Lower leg skin (tissue), 4 donors: Measurements from ENCODE around the gene TBX18. TPM values are rescaled to one million over a fixed set of nuclear protein-coding genes. Genes with fewer than 3 reads are reported as not detected.

Source experiments
- DNase-seq, 2 donors: peaks; one replicate each; pipeline ENCODE4 v3.0.0-alpha.2; 2019; ENCODE audit warnings: low spot score in 2 of 2
- H3K4me3 ChIP-seq: fragments of 200-600 bp; sonication (generic); 2 replicates; pipeline ENCODE4 v1.5.1; 2017; ENCODE audit warnings: mild to moderate bottlenecking, low read depth; ENCODE audit not compliant: poor library complexity, severe bottlenecking
- POLR2A ChIP-seq, 2 donors: fragments of 450-650 bp; IDR thresholded peaks; one replicate each; pipeline ENCODE4 v1.6.1; 2016 to 2017; ENCODE audit warnings: antibody characterized with exemption in 2 of 2, mild to moderate bottlenecking in 1 of 2, moderate library complexity in 1 of 2
- WGBS, 2 donors: methylation state at CpG; one replicate each; pipeline ENCODE4 v1.1.5; 2018; 5-methylcytosine and 5-hydroxymethylcytosine counted together
- intact Hi-C: fragments of 100-400 bp; cut with DNase I; formaldehyde crosslinking; loops from one replicate; pipeline ENCODE4 v1.15.0; 2023; ENCODE audit warnings: low total_unique reads
- total RNA-seq, 4 donors: library from RNA; depleted of rRNA; stranded (reverse); fragments of >200 nt; gene quantifications; one replicate each; pipeline ENCODE4 v1.1.0, GENCODE V29; 2016
- TF ChIP-seq, protein P1 (sequence below), 3 donors: fragments of 450-650 bp; IDR thresholded peaks; one replicate each; pipeline ENCODE4 v1.5.1; 2016; ENCODE audit warnings: antibody characterized with exemption in 3 of 3, mild to moderate bottlenecking in 3 of 3, moderate library complexity in 2 of 3

The TBX18 gene
- total RNA-seq, 4 donors from 2014 or later, result 1.1 to 8.6 (median 4.2) TPM

GRCh38 chr6:84753173-84753572, 11.2 kb downstream of the TBX18 start:
- 39 to 53% methylated on average over 1 of the region's 1 CpG for WGBS, 2 donors
- no peak for DNase-seq
- intact Hi-C loops, result no loop called here
- no peak overlapping the region for H3K4me3 ChIP-seq
- TF ChIP-seq POLR2A (IDR thresholded peaks at IDR 0.05), result no peak
- TF ChIP-seq, protein P1, sequence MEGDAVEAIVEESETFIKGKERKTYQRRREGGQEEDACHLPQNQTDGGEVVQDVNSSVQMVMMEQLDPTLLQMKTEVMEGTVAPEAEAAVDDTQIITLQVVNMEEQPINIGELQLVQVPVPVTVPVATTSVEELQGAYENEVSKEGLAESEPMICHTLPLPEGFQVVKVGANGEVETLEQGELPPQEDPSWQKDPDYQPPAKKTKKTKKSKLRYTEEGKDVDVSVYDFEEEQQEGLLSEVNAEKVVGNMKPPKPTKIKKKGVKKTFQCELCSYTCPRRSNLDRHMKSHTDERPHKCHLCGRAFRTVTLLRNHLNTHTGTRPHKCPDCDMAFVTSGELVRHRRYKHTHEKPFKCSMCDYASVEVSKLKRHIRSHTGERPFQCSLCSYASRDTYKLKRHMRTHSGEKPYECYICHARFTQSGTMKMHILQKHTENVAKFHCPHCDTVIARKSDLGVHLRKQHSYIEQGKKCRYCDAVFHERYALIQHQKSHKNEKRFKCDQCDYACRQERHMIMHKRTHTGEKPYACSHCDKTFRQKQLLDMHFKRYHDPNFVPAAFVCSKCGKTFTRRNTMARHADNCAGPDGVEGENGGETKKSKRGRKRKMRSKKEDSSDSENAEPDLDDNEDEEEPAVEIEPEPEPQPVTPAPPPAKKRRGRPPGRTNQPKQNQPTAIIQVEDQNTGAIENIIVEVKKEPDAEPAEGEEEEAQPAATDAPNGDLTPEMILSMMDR (IDR thresholded peaks at IDR 0.05), result no peak

DNA sequence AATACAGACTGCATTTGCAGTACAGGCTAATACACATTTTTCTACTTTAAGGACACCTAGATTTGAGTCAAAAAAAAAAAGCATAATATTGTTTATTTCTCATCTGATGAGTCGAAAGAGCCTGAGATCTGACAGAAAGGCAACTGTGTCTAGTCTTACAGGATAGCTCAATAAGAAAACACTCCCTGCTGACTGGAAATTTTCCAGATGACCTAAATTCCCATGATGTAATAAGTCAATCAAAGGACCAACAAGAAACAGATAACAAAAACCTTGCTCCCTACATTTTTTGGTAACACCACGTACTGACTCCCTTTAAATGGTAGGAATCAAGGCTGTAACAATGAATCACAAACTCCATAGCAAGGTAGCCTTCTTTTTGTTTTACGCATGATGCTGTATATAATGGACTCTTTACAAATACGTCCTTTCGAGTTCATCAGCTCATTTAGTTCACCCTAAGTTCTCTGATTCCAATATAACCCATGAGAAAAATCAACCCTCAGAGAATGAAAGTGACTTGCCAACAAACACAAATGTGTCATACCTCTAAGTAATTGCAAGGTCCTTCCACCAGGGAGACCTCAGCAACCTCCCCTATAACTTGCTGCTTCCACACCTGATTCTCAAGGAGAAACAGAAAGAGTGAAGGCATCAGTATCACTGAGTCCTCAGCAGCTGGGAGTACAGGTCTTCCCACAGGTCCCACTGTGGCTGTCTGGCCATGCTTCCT, 12.1 kb downstream of the TBX18 start:
- 74 to 76% methylated on average over 5 of the region's 5 CpGs for WGBS, 2 donors
- TF ChIP-seq, protein P1 (IDR thresholded peaks at IDR 0.05), result no peak
- no peak for TF ChIP-seq POLR2A (IDR thresholded peaks at IDR 0.05)
- intact Hi-C loops, result no loop called here
- DNase-seq, result no peak
- H3K4me3 ChIP-seq, result no peak overlapping the region

GRCh38 chr6:84749181-84749580, 15.2 kb downstream of the TBX18 start:
- intact Hi-C loops, result no loop called here
- DNase-seq, result no peak
- TF ChIP-seq POLR2A (IDR thresholded peaks at IDR 0.05), result no peak
- H3K4me3 ChIP-seq, result no peak overlapping the region

- intact Hi-C loops, result no loop called here
- WGBS, 2 donors, result 40 to 41% methylated on average over 2 of the region's 2 CpGs
- no peak for TF ChIP-seq POLR2A (IDR thresholded peaks at IDR 0.05)
- TF ChIP-seq, protein P1 (IDR thresholded peaks at IDR 0.05), result no peak
- no peak for DNase-seq
- no peak overlapping the region for H3K4me3 ChIP-seq
Observed at GRCh38 chr6:84748376-84748775, 16.0 kb downstream of the TBX18 start.

GRCh38 chr6:84743616-84744015, 20.8 kb downstream of the TBX18 start:
- 58% methylated on average over 4 of the region's 4 CpGs for WGBS, 2 donors
- intact Hi-C loops, result no loop called here
- no peak overlapping the region for H3K4me3 ChIP-seq
- no peak for TF ChIP-seq POLR2A (IDR thresholded peaks at IDR 0.05)
- TF ChIP-seq, protein P1 (IDR thresholded peaks at IDR 0.05), result no peak
- no peak for DNase-seq

GRCh38 chr6:84740385-84740784, 24.0 kb downstream of the TBX18 start:
- intact Hi-C loops, result no loop called here
- H3K4me3 ChIP-seq, result no peak overlapping the region
- TF ChIP-seq, protein P1 (IDR thresholded peaks at IDR 0.05), result no peak
- TF ChIP-seq POLR2A (IDR thresholded peaks at IDR 0.05), result no peak
- no peak for DNase-seq
- WGBS, 2 donors, result 44 to 48% methylated on average over 1 of the region's 1 CpG
